Heart left ventricle (tissue), 16 donors: ENCODE results near the gene EMID1. TPM values are rescaled to one million over a fixed set of nuclear protein-coding genes. Genes with fewer than 3 reads are reported as not detected.
A peak's percentile ranks its signal among the peaks of the same experiment; 100 is the strongest.
"Not testable (repeated sequence)": the region's sequence is repeated elsewhere in the genome, so short reads cannot be mapped to it uniquely, and the experiment has no call there.

ENCODE experiments used
- ATAC-seq, 4 donors: fragments of 200-7000 bp; cut with Tn5 transposase; one replicate each; pipeline ENCODE4 v1.9.1; 2020 to 2022; ENCODE audit warnings: moderate library complexity in 4 of 4, mild to moderate bottlenecking in 3 of 4, moderate number of reproducible peaks in 1 of 4
- DNase-seq, 5 donors: peaks; one replicate each; pipeline ENCODE4 v3.0.0-alpha.2; 2020
- H3K27ac ChIP-seq, 12 donors: fragments of 200-600 bp; sonication (generic) in 4 of 12; one replicate each; pipeline versions ENCODE4 v1.5.0 to v1.8.0; 2016 to 2022; ENCODE audit warnings: mild to moderate bottlenecking in 2 of 12
- H3K27me3 ChIP-seq, 9 donors: fragments of 200-600 bp; sonication (generic) in 2 of 9; one replicate each; pipeline versions ENCODE4 v1.5.1 to v1.8.0; 2016 to 2022; ENCODE audit warnings: mild to moderate bottlenecking in 3 of 9
- H3K36me3 ChIP-seq, 9 donors: fragments of 200-600 bp; sonication (generic) in 2 of 9; one replicate each; pipeline versions ENCODE4 v1.5.0 to v1.8.0; 2018 to 2022; ENCODE audit warnings: mild to moderate bottlenecking in 2 of 9
- H3K4me1 ChIP-seq, 12 donors: fragments of 200-600 bp; sonication (generic) in 4 of 12; one replicate each; pipeline versions ENCODE4 v1.5.0 to v1.8.0; 2016 to 2022; ENCODE audit warnings: mild to moderate bottlenecking in 3 of 12
- H3K4me3 ChIP-seq, 12 donors: fragments of 200-600 bp; sonication (generic) in 4 of 12; one replicate each; pipeline versions ENCODE4 v1.5.0 to v1.8.0; 2017 to 2022; ENCODE audit warnings: mild to moderate bottlenecking in 9 of 12, moderate library complexity in 4 of 12
- H3K9me3 ChIP-seq, 12 donors: fragments of 200-600 bp; sonication (generic) in 4 of 12; one replicate each; pipeline versions ENCODE4 v1.5.0 to v1.8.0; 2016 to 2022; ENCODE audit warnings: mild to moderate bottlenecking in 1 of 12
- CTCF ChIP-seq, 12 donors: fragments of 200-600 bp; sonication (generic) in 4 of 12; IDR thresholded peaks; one replicate each; pipeline versions ENCODE4 v1.5.0 to v1.8.0; 2018 to 2022; ENCODE audit warnings: antibody characterized with exemption in 12 of 12, mild to moderate bottlenecking in 5 of 12
- POLR2A ChIP-seq, 2 donors: fragments of 450-650 bp; IDR thresholded peaks; one replicate each; pipeline ENCODE4 v1.6.1; 2017; ENCODE audit warnings: antibody characterized with exemption in 2 of 2, mild to moderate bottlenecking in 2 of 2, moderate library complexity in 2 of 2
- WGBS, 4 donors: extraction: QIAGEN DNeasy Blood & Tissue Kit in 2 of 4; methylation state at CpG; one replicate each; pipeline versions ENCODE4 v1.1.5 to v1.1.7; 2013 to 2018; 5-methylcytosine and 5-hydroxymethylcytosine counted together
- intact Hi-C, 10 donors: fragments of 100-400 bp; cut with DNase I; formaldehyde crosslinking; loops; one replicate each; pipeline versions ENCODE4 v1.11.1 to v1.14.2; 2022
- polyA plus RNA-seq, 2 donors: library from polyadenylated mRNA; stranded (reverse); fragments of 200-250 nt; gene quantifications; one replicate each; pipeline ENCODE4 v1.2.3, GENCODE V29; 2013
- total RNA-seq, 9 donors: library from RNA; depleted of rRNA in 2 of 9; stranded (reverse); fragments of >200 nt in 2 of 9; fragmentation: NEBNext Ultra II Directional in 3 of 9; extraction: Animal tissue kit (Norgen Biotek cat#: 25700) in 3 of 9; gene quantifications; one replicate each; pipeline versions ENCODE4 v1.1.0 to v1.2.4, GENCODE V29; 2016 to 2023
- donor health status: ischemic (EF 13 %, LVEDD 7.1; RV severe dilation, severe dysfunction).
- donor health status: healthy with polysubstance abuse.
- donor health status: DM: no; HTN: yes; CAD: no.
- donor health status: DM: no; HTN: no; CAD: no.
- donor health status: ischemic (EF 25% LVEDD 6.9; RV normal size, moderate dysfunction).
- donor health status: ischemic (EF 25% LVEDD 5.7; RV mildly dilated, moderate dysfunction).
- donor health status: healthy.
- donor health status: DM: yes; HTN: yes; CAD: no.
- donor health status: ischemic (EF 35%, LVEDD 5.7; RV mildly dilated, moderate dysfunction).
- donor health status: nonischemic (EF 11% LVEDD 7.7; RV severe dilation, severe dysfunction).
- donor health status: DM: yes; HTN: yes; CAD: no.
- donor health status: PGD.
- donor health status: ischemic (EF 29% LVEDD 5.4; RV normal size, mild dysfunction).
- donor health status: nonischemic (EF 23%, LVEDD 6.1; RV moderate dilation, normal function).

The EMID1 gene
- total and polyA plus RNA-seq, 11 donors: 0.16 to 1.5 (median 0.32) TPM; not detected in 2

DNA sequence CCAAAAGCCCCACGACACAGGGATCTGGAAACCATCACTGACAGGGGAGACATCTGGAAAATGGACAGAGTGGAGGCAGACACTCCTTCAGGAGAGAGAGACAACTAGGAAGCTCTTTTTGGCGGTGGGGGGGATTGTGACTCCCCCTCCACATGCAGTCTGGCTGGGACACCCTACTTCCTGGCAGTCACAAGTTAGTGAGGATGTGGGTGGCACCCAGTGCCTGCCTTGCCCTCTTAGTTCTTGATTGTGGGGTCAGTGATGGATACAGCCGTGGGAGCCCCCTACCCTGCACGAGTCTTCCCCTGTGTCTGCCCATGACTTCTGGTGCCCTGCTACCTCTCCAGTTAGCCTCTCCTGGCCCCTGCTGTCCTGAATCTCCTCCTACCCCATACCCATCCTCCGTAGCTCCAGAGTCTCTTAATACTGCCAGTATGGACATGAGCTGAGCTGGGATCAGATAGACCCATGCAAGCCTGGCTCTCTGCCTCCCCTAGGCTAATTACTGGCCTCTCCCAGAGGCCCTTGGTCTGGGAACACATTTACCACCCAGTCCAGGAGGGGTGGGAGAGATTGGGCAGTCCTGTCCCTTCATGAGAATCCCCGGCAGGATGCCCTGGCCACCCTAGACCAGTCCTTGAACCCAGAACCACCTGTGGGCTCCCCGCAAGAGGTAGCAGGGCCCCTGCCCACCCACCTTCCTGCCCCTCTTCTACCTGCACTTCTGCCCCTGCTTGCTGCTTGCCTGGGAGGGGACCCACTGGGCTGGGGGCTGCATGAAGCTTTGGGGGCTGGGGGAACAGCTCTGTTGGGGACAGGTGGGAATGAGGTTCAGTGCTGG lies 39.3 kb downstream of the EMID1 start:
- intact Hi-C loops: loop anchor here (2.0 to 10.0 kb wide), 13 partner anchors 38 to 643 kb away; partner anchors contain the start of genes KREMEN1 (in 2 of the 10) and EMID1 (in 1 of the 10)
- peak in 3 of 4 donors; percentile 10 to 31 (median 25) for ATAC-seq
- 66 to 79% (median 76%) methylated on average over 7 of the region's 7 CpGs for WGBS, 4 donors

GRCh38 chr22:29245626-29246385 lies 40.1 kb downstream of the EMID1 start:
- intact Hi-C loops: loop anchor here (2.0 to 10.0 kb wide), 10 partner anchors 44 to 641 kb away; partner anchors contain the start of gene KREMEN1 (in 2 of the 10)

More for the DNA sequence above, 39.3 kb downstream of the EMID1 start:
- H3K27me3 ChIP-seq: no peaks in the 10 kb centered on the region
- no peaks in the 10 kb centered on the region for H3K36me3 ChIP-seq
- DNase-seq: no peak
- H3K9me3 ChIP-seq: peaks cover 0 to 18% (median 0%) of the 10 kb centered on the region in 12 donors
- H3K27ac ChIP-seq: no peak overlapping the region
- H3K4me1 ChIP-seq: no peaks in the 10 kb centered on the region
- H3K4me3 ChIP-seq: no peak overlapping the region
- TF ChIP-seq POLR2A (IDR thresholded peaks at IDR 0.05) (no peak), CTCF (IDR thresholded peaks at IDR 0.05) (no peak)

GRCh38 chr22:29247891-29248290 lies 42.2 kb downstream of the EMID1 start:
- not testable (repeated sequence) for H3K27ac ChIP-seq, H3K36me3 ChIP-seq, H3K4me1 ChIP-seq, DNase-seq, H3K4me3 ChIP-seq, H3K27me3 ChIP-seq, H3K9me3 ChIP-seq, ATAC-seq
- intact Hi-C loops: loop anchor here (5.0 to 10.0 kb wide), 8 partner anchors 46 to 643 kb away; partner anchors contain the start of gene KREMEN1 (in 2 of the 10)
- WGBS, 4 donors: 95 to 97% (median 96%) methylated on average over 10 of the region's 10 CpGs

More at GRCh38 chr22:29245626-29246385, 40.1 kb downstream of the EMID1 start:
- no peak overlapping the region for H3K27ac ChIP-seq
- no peaks in the 10 kb centered on the region for H3K36me3 ChIP-seq
- no peak overlapping the region for H3K4me3 ChIP-seq
- peaks cover 0 to 18% (median 0%) of the 10 kb centered on the region in 12 donors for H3K9me3 ChIP-seq
- TF ChIP-seq POLR2A (IDR thresholded peaks at IDR 0.05) (no peak), CTCF (IDR thresholded peaks at IDR 0.05) (peak; percentile 86 to 99 (median 97))
- 46 to 53% (median 50%) methylated on average over 9 to 11 of the region's 11 CpGs for WGBS, 4 donors
- ATAC-seq (peak; percentile 74 to 95 (median 94)), DNase-seq (peak; percentile 65 to 81 (median 66))
- H3K4me1 ChIP-seq: no peaks in the 10 kb centered on the region
- H3K27me3 ChIP-seq: no peaks in the 10 kb centered on the region

DNA sequence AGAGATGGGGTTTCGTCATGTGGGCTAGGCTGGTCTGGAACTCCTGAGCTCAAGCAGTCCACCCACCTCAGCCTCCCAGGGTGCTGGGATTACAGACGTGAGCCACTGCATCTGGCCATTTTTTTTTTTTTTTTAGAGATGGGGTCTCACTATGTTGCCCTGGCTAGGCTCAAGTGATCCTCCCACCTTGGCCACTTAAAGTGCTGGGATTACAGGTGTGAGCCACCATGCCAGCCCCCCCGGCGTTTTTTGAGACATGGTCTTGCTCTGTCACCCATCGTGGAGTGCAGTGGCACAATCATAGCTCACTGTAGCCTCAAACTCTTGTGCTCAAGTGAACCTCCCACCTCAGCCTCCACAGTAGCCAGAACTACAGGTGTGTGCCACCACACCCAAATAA lies 45.6 kb downstream of the EMID1 start:
- Histone ChIP-seq H3K4me1 (no peaks in the 10 kb centered on the region), H3K27me3 (no peaks in the 10 kb centered on the region), H3K36me3 (no peaks in the 10 kb centered on the region), H3K27ac (no peak overlapping the region), H3K4me3 (no peak overlapping the region), H3K9me3 (no peaks in the 10 kb centered on the region)
- TF ChIP-seq POLR2A (IDR thresholded peaks at IDR 0.05) (no peak), CTCF (IDR thresholded peaks at IDR 0.05) (no peak)
- WGBS, 4 donors: 91 to 95% (median 93%) methylated on average over 5 of the region's 5 CpGs
- DNase-seq: no peak
- intact Hi-C loops: no loop called here
- ATAC-seq: no peak
